Activated CD4-positive, alpha-beta T cell treated with anti-CD3 and anti-CD28 coated beads, Interleukin-2, amount 10 ng/mL, durations not matched to agents 7 days and 5 days (primary cell): ENCODE results near the gene KLF5. TPM values are rescaled to one million over a fixed set of nuclear protein-coding genes. Genes with fewer than 3 reads are reported as not detected.

Source experiments
- CTCF ChIA-PET: fragments of 350-600 bp; sonication (Branson Sonifier 250); formaldehyde crosslinking; loops from one replicate; lab custom pipeline; 2021; ENCODE audit warnings: antibody characterized with exemption; lab: Charles Lee
- POLR2A ChIA-PET: fragments of 350-600 bp; sonication (Branson Sonifier 250); formaldehyde crosslinking; loops from one replicate; lab custom pipeline; 2021; ENCODE audit warnings: antibody characterized with exemption; lab: Charles Lee
- DNase-seq: peaks from one replicate; pipeline ENCODE4 v3.0.0-alpha.2; 2020
- H3K27ac Mint-ChIP-seq: one replicate; pipeline ENCODE4 v1.8.0; 2021; ENCODE audit warnings: mild to moderate bottlenecking, moderate library complexity, mixed read lengths
- H3K27me3 Mint-ChIP-seq: one replicate; pipeline ENCODE4 v1.8.0; 2021; ENCODE audit warnings: mixed read lengths
- H3K36me3 Mint-ChIP-seq: one replicate; pipeline ENCODE4 v1.8.0; 2021; ENCODE audit warnings: low read depth, mixed read lengths
- H3K4me1 Mint-ChIP-seq: one replicate; pipeline ENCODE4 v1.8.0; 2021; ENCODE audit warnings: mixed read lengths
- H3K4me3 Mint-ChIP-seq: one replicate; pipeline ENCODE4 v1.8.0; 2021; ENCODE audit warnings: mild to moderate bottlenecking, moderate library complexity, mixed read lengths
- H3K9me3 Mint-ChIP-seq: one replicate; pipeline ENCODE4 v1.8.0; 2021; ENCODE audit warnings: mixed read lengths
- total RNA-seq, 2 experiments: library from RNA; stranded (reverse); gene quantifications; one replicate each; pipeline ENCODE4 v1.2.3, GENCODE V29; 2021

The KLF5 gene
- total RNA-seq, 2 experiments from 2014 or later = 4.7 to 4.8 TPM

DNA sequence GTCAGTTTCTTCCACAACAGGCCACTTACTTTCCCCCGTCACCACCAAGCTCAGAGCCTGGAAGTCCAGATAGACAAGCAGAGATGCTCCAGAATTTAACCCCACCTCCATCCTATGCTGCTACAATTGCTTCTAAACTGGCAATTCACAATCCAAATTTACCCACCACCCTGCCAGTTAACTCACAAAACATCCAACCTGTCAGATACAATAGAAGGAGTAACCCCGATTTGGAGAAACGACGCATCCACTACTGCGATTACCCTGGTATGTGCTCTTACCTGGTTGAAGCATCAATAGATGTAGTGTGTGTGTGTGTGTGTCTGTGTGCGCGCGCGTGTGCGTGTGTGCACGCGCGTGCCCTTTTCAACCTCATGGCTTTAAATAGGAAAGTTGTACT is 3.7 kb downstream of the KLF5 start:
- DNase-seq = no peak
- ChIA-PET POLR2A (interaction anchor here (0.6 kb wide), 1 partner anchor 13 kb away, joined by 4 read pairs; no protein-coding TSS in a partner anchor), CTCF (no interaction called here)
- no peak overlapping the region for H3K27ac Mint-ChIP-seq
- H3K4me3 Mint-ChIP-seq = no peak overlapping the region
- peaks cover 23% of the 10 kb centered on the region for H3K27me3 Mint-ChIP-seq
- peaks cover 25% of the 10 kb centered on the region for H3K4me1 Mint-ChIP-seq
- peaks cover 18% of the 10 kb centered on the region for H3K36me3 Mint-ChIP-seq
- no peaks in the 10 kb centered on the region for H3K9me3 Mint-ChIP-seq

DNA sequence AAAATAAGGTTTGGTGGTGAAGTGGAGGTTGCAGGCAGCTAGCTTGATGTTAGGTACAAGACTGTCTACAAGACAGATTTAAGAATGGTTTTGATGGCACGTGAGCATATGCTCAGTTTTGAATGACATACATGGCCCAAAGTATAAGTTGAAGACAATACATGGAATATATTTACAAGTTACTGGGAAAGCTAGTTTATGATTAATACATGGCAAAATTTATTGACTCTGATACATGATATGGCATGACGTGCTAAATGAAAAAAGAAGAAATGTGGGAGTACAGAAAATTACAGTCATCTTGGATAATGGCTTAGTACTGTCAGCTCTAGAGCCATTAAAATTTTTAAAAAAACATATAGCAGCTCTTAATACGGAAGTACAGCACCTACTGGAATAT is 4.4 kb downstream of the KLF5 start:
- H3K4me1 Mint-ChIP-seq = peaks cover 19% of the 10 kb centered on the region

DNA sequence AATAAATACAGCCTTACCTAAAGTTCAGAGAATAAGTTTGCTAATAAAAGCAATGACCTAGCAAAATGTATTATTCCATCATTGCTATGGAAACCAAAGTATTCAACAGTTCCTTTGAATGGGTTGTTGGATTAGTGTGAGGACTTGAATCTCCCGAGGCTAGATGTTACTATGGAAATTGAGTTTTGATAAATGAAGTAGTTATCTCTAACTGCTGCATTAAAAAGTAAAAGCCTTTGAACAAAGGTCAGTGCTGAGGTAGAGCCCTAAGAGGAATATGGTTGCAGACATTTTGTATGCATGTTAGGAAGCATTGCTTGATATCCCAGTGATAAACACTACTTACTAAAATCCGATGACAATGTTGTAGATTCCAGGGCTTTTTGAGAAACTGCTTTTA is 6.2 kb downstream of the KLF5 start:
- H3K9me3 Mint-ChIP-seq = no peaks in the 10 kb centered on the region
- CTCF ChIA-PET = no interaction called here
- no peak for DNase-seq
- peaks cover 18% of the 10 kb centered on the region for H3K36me3 Mint-ChIP-seq
- no peak overlapping the region for H3K27ac Mint-ChIP-seq
- H3K4me3 Mint-ChIP-seq = no peak overlapping the region
- POLR2A ChIA-PET = no interaction called here
- peaks cover 12% of the 10 kb centered on the region for H3K4me1 Mint-ChIP-seq
- peaks cover 9% of the 10 kb centered on the region for H3K27me3 Mint-ChIP-seq

More for the DNA sequence above, 4.4 kb downstream of the KLF5 start:
- H3K36me3 Mint-ChIP-seq = peaks cover 18% of the 10 kb centered on the region
- no peaks in the 10 kb centered on the region for H3K9me3 Mint-ChIP-seq
- no peak overlapping the region for H3K4me3 Mint-ChIP-seq
- ChIA-PET CTCF (interaction anchor here (0.6 to 0.7 kb wide), 2 partner anchors 31 to 1208 kb away, joined by 3 to 4 read pairs; no protein-coding TSS in a partner anchor), POLR2A (interaction anchor here (0.6 kb wide), 1 partner anchor 12 kb away, joined by 4 read pairs; no protein-coding TSS in a partner anchor)
- DNase-seq = no peak
- H3K27ac Mint-ChIP-seq = no peak overlapping the region
- peaks cover 16% of the 10 kb centered on the region for H3K27me3 Mint-ChIP-seq

DNA sequence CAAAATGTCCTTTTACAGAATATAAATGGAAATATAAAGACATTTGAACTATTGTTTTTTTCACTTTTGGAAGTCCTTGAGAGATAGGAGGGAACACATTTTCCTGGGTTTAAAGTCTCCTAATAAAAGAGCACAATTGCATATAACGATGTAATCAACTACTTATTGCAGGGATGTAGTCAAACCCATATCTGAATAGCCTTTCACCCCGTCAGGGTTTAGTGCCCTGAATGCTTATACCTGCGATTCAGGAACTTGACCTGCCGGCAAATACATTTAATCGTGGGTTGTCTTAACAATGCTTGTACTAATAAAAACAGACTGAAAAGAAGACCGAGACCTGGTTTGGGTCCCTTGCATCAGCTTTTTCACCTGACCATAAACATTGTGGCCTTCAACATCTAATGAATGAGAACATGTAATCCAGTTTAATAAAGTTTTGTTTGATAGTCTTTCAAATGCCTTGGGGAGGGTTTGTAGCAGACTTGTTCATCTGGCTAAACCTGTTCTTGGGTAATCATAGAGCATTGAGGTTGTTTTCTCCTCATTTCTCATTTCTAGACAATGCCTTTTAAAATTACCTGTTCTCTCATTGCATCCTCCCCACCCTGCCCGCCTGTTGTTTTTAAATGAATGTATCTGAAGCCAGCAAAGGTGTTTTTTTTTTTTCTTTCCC is 7.0 kb downstream of the KLF5 start:
- ChIA-PET CTCF (interaction anchor here (0.6 kb wide), 1 partner anchor 77 kb away, joined by 4 read pairs; no protein-coding TSS in a partner anchor), POLR2A (interaction anchor here (0.6 kb wide), 1 partner anchor 52 kb away, joined by 3 read pairs; no protein-coding TSS in a partner anchor)
- H3K27me3 Mint-ChIP-seq = peaks cover under 1% of the 10 kb centered on the region
- H3K27ac Mint-ChIP-seq = no peak overlapping the region
- H3K4me3 Mint-ChIP-seq = no peak overlapping the region
- peaks cover 4% of the 10 kb centered on the region for H3K4me1 Mint-ChIP-seq
- DNase-seq = no peak
- peaks cover 18% of the 10 kb centered on the region for H3K36me3 Mint-ChIP-seq
- no peaks in the 10 kb centered on the region for H3K9me3 Mint-ChIP-seq

DNA sequence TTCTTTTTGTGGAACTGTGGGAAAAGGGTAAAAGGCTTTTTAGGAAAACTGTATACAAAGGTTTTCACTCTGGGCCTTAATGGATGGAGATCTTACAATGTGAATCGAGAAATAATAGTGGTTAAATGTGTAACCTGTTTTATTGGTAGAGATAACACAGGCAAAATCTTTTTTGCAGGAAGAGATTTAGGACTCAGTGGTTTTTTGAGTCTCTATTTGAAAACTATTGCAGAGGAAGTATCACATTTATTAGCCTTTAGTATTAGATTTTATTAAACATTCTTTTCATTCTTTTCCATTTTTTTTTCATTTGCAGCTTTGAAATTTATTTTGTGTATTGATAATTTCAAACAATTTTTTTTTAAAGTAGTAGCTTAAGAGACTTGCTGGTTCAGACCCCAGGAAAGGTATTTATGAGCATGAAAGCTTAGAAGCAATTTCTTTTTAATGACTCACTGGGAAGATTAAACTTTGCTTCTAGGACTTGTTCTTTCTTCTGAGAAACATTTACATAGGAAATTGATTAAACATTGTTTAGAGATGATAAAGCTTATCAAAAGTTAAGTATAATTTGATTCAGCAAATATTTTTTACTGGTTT is 10.5 kb downstream of the KLF5 start:
- H3K36me3 Mint-ChIP-seq = peaks cover 4% of the 10 kb centered on the region

DNA sequence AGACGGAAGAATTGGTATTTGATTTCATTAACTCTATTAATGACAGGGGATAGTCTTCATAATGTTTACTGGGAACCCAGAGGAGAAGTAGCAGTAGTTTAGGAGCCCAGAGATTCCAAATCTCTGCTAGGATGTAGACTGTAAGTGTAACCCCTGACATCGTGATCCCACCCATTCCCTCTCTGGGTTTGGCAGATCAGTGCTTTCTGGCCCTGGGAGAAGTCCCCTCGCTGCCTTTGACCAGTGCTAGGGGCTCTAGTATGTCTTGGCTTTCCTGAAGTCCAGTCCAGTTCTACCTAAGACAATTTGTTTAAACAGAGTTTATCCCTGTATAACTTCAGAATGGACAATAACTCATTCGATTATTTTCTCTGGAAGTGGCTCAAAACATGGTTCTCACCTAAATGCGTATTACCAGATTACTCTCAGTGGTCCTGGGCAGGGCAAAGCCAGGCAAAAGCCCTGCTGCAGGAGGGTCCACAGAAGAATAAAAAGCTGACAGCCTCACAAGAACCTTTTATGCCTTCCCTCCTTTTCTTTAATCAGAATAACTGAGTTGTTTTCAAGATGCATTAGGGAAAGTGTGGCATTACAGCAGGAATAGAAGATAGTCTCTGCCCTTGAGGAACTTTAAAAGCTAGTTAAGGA is 11.8 kb downstream of the KLF5 start:
- H3K4me3 Mint-ChIP-seq = no peak overlapping the region
- DNase-seq = no peak
- no peak overlapping the region for H3K27ac Mint-ChIP-seq
- ChIA-PET CTCF (no interaction called here), POLR2A (no interaction called here)
- H3K36me3 Mint-ChIP-seq = no peaks in the 10 kb centered on the region
- H3K9me3 Mint-ChIP-seq = no peaks in the 10 kb centered on the region
- H3K4me1 Mint-ChIP-seq = peaks cover 12% of the 10 kb centered on the region
- no peaks in the 10 kb centered on the region for H3K27me3 Mint-ChIP-seq

More for the DNA sequence above, 10.5 kb downstream of the KLF5 start:
- peaks cover 10% of the 10 kb centered on the region for H3K4me1 Mint-ChIP-seq
- CTCF ChIA-PET = no interaction called here
- H3K27me3 Mint-ChIP-seq = no peaks in the 10 kb centered on the region
- no peak for DNase-seq
- POLR2A ChIA-PET = no interaction called here
- H3K27ac Mint-ChIP-seq = no peak overlapping the region
- no peaks in the 10 kb centered on the region for H3K9me3 Mint-ChIP-seq
- no peak overlapping the region for H3K4me3 Mint-ChIP-seq

DNA sequence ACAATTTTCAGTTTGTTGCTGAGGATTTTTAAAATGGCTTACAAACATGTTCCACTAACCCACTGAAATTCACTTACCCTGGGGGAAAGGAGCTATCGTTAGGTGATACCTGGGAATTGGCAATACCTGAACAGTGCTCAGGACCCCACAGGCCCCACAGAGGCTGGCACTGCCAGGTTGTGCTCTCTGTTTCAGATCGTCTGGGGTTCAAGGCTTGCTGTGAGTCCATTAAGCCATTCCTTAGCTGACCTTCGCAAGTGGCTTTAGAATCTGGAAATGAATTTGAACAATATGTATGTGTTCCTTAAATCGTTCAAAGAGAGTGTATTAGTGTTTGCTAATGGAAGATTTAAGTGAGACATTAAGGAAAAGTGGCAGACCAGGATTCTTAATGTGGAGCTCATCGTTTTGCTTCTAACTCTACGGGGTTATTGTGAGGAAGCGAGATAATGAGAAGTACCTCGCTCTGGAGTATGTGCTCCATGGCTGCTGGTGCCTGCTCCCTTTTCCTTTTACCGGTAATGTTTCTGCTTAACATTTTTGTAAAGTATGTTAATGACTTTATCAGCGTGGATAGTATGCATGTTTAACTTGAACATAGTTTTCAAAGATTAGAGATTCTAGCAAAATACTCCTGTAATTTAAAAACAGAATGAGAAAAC is 13.6 kb downstream of the KLF5 start:
- Mint-ChIP-seq H3K9me3 (no peaks in the 10 kb centered on the region), H3K4me1 (peaks cover 12% of the 10 kb centered on the region), H3K36me3 (no peaks in the 10 kb centered on the region), H3K27me3 (no peaks in the 10 kb centered on the region), H3K4me3 (no peak overlapping the region), H3K27ac (no peak overlapping the region)
- ChIA-PET POLR2A (no interaction called here), CTCF (no interaction called here)
- no peak for DNase-seq

DNA sequence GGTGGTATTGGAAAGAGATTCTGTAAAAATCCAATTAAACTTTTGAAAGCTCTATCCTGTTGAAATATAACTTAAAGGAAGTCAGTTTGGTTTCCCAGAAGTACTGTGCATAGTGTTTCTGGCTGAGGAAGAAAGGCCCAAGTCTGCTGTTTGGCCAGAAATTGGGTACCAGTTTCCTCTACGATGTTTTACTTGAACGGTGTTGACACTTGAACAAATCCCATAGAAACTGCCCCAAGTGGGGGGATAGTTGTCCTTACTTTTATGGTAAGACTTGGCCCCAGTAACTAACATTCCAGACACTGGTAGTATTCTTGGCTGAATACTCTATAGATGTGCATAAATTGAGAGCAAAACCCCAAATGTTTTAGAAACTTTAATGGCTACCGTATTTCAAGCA is 14.2 kb downstream of the KLF5 start:
- no peak for DNase-seq
- peaks cover 12% of the 10 kb centered on the region for H3K4me1 Mint-ChIP-seq
- H3K36me3 Mint-ChIP-seq = no peaks in the 10 kb centered on the region
- no peaks in the 10 kb centered on the region for H3K27me3 Mint-ChIP-seq
- H3K4me3 Mint-ChIP-seq = no peak overlapping the region
- no peak overlapping the region for H3K27ac Mint-ChIP-seq
- POLR2A ChIA-PET = no interaction called here
- CTCF ChIA-PET = no interaction called here
- no peaks in the 10 kb centered on the region for H3K9me3 Mint-ChIP-seq

DNA sequence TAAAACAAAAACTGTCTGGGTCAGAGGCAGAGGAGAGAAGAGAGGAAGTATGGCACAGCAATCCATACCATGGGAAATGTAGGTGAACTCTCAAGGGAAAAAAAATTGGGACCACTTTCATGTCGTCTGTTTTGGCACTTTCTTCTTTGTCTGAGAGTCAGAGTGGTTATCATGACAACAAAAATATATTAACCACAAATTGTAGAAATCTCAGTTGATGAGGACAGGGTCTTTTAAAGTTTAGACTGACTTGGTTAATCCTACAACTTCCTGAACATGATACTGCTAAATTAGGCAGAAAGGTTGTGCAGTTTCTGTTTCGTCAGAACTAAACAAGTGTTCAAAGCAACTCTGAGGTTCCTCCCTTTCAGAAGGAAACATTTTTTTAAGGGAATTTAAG is 15.2 kb downstream of the KLF5 start:
- Mint-ChIP-seq H3K4me3 (no peak overlapping the region), H3K4me1 (peaks cover 12% of the 10 kb centered on the region)

DNA sequence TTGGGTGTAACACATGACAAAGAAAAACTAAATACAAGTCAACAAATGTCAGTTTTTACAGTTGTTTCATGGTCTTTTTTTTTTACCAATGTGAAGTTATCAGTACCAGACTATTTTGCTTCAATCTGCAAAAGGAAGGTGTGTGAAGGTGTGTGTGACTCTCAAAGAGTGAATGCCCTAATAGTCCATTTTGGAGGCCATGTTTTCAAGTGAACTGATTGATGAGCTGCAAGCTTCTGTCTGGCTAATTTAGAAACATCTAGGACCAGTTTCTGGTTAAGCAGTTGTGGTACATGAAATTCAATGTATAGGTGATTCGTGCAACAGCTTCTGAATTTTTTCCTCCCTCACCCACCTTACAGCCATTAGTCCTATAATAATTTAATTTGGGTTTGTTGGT is 16.1 kb downstream of the KLF5 start:
- Mint-ChIP-seq H3K4me3 (no peak overlapping the region), H3K9me3 (no peaks in the 10 kb centered on the region), H3K4me1 (peaks cover 12% of the 10 kb centered on the region), H3K36me3 (peaks cover 1% of the 10 kb centered on the region), H3K27me3 (no peaks in the 10 kb centered on the region), H3K27ac (no peak overlapping the region)
- ChIA-PET CTCF (interaction anchor here (0.7 kb wide), 1 partner anchor 288 kb away, joined by 4 read pairs; no protein-coding TSS in a partner anchor), POLR2A (interaction anchor here (0.6 kb wide), 1 partner anchor 12 kb away, joined by 4 read pairs; no protein-coding TSS in a partner anchor)
- DNase-seq = no peak

More for the DNA sequence above, 15.2 kb downstream of the KLF5 start:
- ChIA-PET CTCF (interaction anchor here (0.7 kb wide), 1 partner anchor 289 kb away, joined by 4 read pairs; no protein-coding TSS in a partner anchor), POLR2A (no interaction called here)
- no peaks in the 10 kb centered on the region for H3K9me3 Mint-ChIP-seq
- H3K36me3 Mint-ChIP-seq = no peaks in the 10 kb centered on the region
- H3K27me3 Mint-ChIP-seq = no peaks in the 10 kb centered on the region
- no peak overlapping the region for H3K27ac Mint-ChIP-seq
- DNase-seq = no peak

DNA sequence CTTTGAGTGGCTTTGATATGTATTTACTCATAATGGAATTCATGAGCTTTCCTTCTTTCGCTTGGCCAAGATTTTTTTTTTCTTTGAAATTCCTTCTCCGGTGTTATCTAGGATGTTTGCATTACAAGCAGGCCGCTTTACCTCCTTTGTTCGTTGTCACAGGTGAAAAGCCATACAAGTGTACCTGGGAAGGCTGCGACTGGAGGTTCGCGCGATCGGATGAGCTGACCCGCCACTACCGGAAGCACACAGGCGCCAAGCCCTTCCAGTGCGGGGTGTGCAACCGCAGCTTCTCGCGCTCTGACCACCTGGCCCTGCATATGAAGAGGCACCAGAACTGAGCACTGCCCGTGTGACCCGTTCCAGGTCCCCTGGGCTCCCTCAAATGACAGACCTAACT is 16.7 kb downstream of the KLF5 start:
- H3K9me3 Mint-ChIP-seq = no peaks in the 10 kb centered on the region

DNA sequence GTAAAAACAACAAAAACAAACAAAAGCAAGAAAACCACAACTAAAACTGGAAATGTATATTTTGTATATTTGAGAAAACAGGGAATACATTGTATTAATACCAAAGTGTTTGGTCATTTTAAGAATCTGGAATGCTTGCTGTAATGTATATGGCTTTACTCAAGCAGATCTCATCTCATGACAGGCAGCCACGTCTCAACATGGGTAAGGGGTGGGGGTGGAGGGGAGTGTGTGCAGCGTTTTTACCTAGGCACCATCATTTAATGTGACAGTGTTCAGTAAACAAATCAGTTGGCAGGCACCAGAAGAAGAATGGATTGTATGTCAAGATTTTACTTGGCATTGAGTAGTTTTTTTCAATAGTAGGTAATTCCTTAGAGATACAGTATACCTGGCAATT is 17.1 kb downstream of the KLF5 start:
- Mint-ChIP-seq H3K36me3 (peaks cover 1% of the 10 kb centered on the region), H3K27ac (no peak overlapping the region), H3K9me3 (no peaks in the 10 kb centered on the region), H3K4me3 (no peak overlapping the region), H3K27me3 (no peaks in the 10 kb centered on the region), H3K4me1 (peaks cover 12% of the 10 kb centered on the region)
- POLR2A ChIA-PET = no interaction called here
- CTCF ChIA-PET = no interaction called here
- DNase-seq = no peak

More for the DNA sequence above, 16.7 kb downstream of the KLF5 start:
- no peak for DNase-seq
- no peak overlapping the region for H3K4me3 Mint-ChIP-seq
- ChIA-PET CTCF (no interaction called here), POLR2A (interaction anchor here (0.6 kb wide), 1 partner anchor 13 kb away, joined by 4 read pairs; no protein-coding TSS in a partner anchor)
- peaks cover 1% of the 10 kb centered on the region for H3K36me3 Mint-ChIP-seq
- H3K4me1 Mint-ChIP-seq = peaks cover 12% of the 10 kb centered on the region
- no peak overlapping the region for H3K27ac Mint-ChIP-seq
- H3K27me3 Mint-ChIP-seq = no peaks in the 10 kb centered on the region
